Neural cell (in vitro differentiated cells): ENCODE measurements around the gene SLC16A10. TPM values are rescaled to one million over a fixed set of nuclear protein-coding genes. Genes with fewer than 3 reads are reported as not detected.

Source experiments
- H2AFZ ChIP-seq: fragments of 200-600, 300-800 bp; sonication (generic), shearing (Covaris generic); 2 replicates; pipeline ENCODE4 v1.6.0; 2014; ENCODE audit warnings: low read depth, mild to moderate bottlenecking, antibody characterized with exemption, low read length, moderate library complexity
- H3F3A ChIP-seq: fragments of 200-600 bp; shearing (Covaris generic); 2 replicates; pipeline ENCODE4 v1.6.1; 2016; ENCODE audit warnings: mild to moderate bottlenecking, moderate library complexity, mixed read lengths, antibody characterized with exemption, low read length; ENCODE audit not compliant: insufficient read depth, poor library complexity, severe bottlenecking
- H3K27ac ChIP-seq: fragments of 200-600, 300-800 bp; sonication (generic), shearing (Covaris generic); 2 replicates; pipeline ENCODE4 v1.5.1; 2014; ENCODE audit warnings: mild to moderate bottlenecking, low read length, moderate library complexity
- H3K27me3 ChIP-seq: fragments of 300-800, 200-600 bp; sonication (generic), shearing (Covaris generic); 2 replicates; pipeline ENCODE4 v1.6.0; 2014; ENCODE audit warnings: mild to moderate bottlenecking, low read depth, low read length, moderate library complexity; ENCODE audit not compliant: insufficient read depth
- H3K36me3 ChIP-seq: fragments of 300-800, 200-600 bp; sonication (generic), shearing (Covaris generic); 2 replicates; pipeline ENCODE4 v1.5.1; 2014; ENCODE audit warnings: mild to moderate bottlenecking, antibody characterized with exemption, low read length, moderate library complexity; ENCODE audit not compliant: insufficient read depth
- H3K4me2 ChIP-seq: fragments of 300-800, 200-600 bp; sonication (generic), shearing (Covaris generic); 2 replicates; pipeline ENCODE4 v1.6.0; 2014; ENCODE audit warnings: mild to moderate bottlenecking, low read length
- H3K4me3 ChIP-seq: fragments of 300-800, 200-600 bp; sonication (generic), shearing (Covaris generic); 2 replicates; pipeline ENCODE4 v1.5.1; 2014; ENCODE audit warnings: mild to moderate bottlenecking, low read length, moderate library complexity
- H3K79me2 ChIP-seq: fragments of 200-600 bp; shearing (Covaris generic); replicated peaks from 2 replicates; pipeline ENCODE4 v1.6.0; 2014; ENCODE audit warnings: mild to moderate bottlenecking, low read length, moderate library complexity; ENCODE audit not compliant: insufficient read depth
- H3K9ac ChIP-seq: fragments of 300-800, 200-600 bp; sonication (generic), shearing (Covaris generic); 2 replicates; pipeline ENCODE4 v1.6.1; 2016; ENCODE audit warnings: mild to moderate bottlenecking, low read length, mixed read lengths
- H3K9me2 ChIP-seq: fragments of 200-600 bp; shearing (Covaris generic); 2 replicates; pipeline ENCODE4 v1.6.1; 2016; ENCODE audit warnings: mild to moderate bottlenecking, low read length, mixed read lengths; ENCODE audit not compliant: insufficient read depth
- H3K9me3 ChIP-seq: fragments of 200-600, 300-800 bp; sonication (generic), shearing (Covaris generic); 2 replicates; pipeline ENCODE4 v1.6.1; 2016; ENCODE audit warnings: mild to moderate bottlenecking, mixed run types, low read length, moderate library complexity, mixed read lengths
- H4K20me1 ChIP-seq: fragments of 200-600 bp; shearing (Covaris generic); 2 replicates; pipeline ENCODE4 v1.6.1; 2016; ENCODE audit warnings: mild to moderate bottlenecking, mixed run types; ENCODE audit not compliant: insufficient read depth
- CTCF ChIP-seq: fragments of 450-650 bp; IDR thresholded peaks from 2 replicates; pipeline ENCODE4 v1.5.1; 2014; ENCODE audit warnings: antibody characterized with exemption, mild to moderate bottlenecking, moderate library complexity; ENCODE audit not compliant: poor library complexity, severe bottlenecking
- EP300 ChIP-seq: fragments of 450-650 bp; conservative IDR thresholded peaks from 2 replicates; pipeline ENCODE4 v1.6.1; 2014; ENCODE audit warnings: antibody characterized with exemption, mild to moderate bottlenecking, moderate library complexity; ENCODE audit not compliant: poor library complexity, severe bottlenecking
- EZH2 ChIP-seq: fragments of 200-600, 300-800 bp; shearing (Covaris generic), sonication (generic); IDR thresholded peaks from 2 replicates; pipeline ENCODE4 v1.6.1; 2014; ENCODE audit warnings: antibody characterized with exemption, low read length, borderline replicate concordance, mild to moderate bottlenecking; ENCODE audit not compliant: insufficient read depth, poor library complexity, severe bottlenecking
- MXI1 ChIP-seq: fragments of 450-650 bp; conservative IDR thresholded peaks from 2 replicates; pipeline ENCODE4 v1.6.1; 2014; ENCODE audit warnings: antibody characterized with exemption, mild to moderate bottlenecking; ENCODE audit not compliant: poor library complexity, severe bottlenecking
- POLR2AphosphoS5 ChIP-seq: IDR thresholded peaks from 2 replicates; pipeline ENCODE4 v1.6.1; 2012
- RAD21 ChIP-seq: fragments of 450-650 bp; conservative IDR thresholded peaks from 2 replicates; pipeline ENCODE4 v1.6.1; 2014; ENCODE audit warnings: antibody characterized with exemption, mild to moderate bottlenecking, moderate library complexity
- REST ChIP-seq: IDR thresholded peaks from 2 replicates; pipeline ENCODE4 v1.6.1; 2012; ENCODE audit warnings: borderline replicate concordance
- SMC3 ChIP-seq: fragments of 450-650 bp; conservative IDR thresholded peaks from 2 replicates; pipeline ENCODE4 v1.6.1; 2014; ENCODE audit warnings: antibody characterized with exemption, mild to moderate bottlenecking, moderate library complexity; ENCODE audit not compliant: poor library complexity
- TAF1 ChIP-seq: IDR thresholded peaks from 2 replicates; pipeline ENCODE4 v1.6.1; 2012; ENCODE audit warnings: low read depth
- polyA plus RNA-seq: library from polyadenylated mRNA; depleted of rRNA; stranded (reverse); fragments of >200 nt; gene quantifications from 2 replicates; pipeline ENCODE4 v1.2.3, GENCODE V29; 2014

Gene SLC16A10
- polyA plus RNA-seq, 1 donor from 2014 or later: 1.5 TPM

GRCh38 chr6:111270121-111270520 is 182.8 kb downstream of the SLC16A10 start:
- no peaks in the 10 kb centered on the region for H3F3A ChIP-seq
- no peaks in the 10 kb centered on the region for H3K27me3 ChIP-seq
- H3K36me3 ChIP-seq: peaks cover 13% of the 10 kb centered on the region
- H3K4me3 ChIP-seq: no peak overlapping the region
- H3K9ac ChIP-seq: no peak overlapping the region
- no peak for TF ChIP-seq SMC3
- TF ChIP-seq POLR2AphosphoS5: no peak
- no peak for TF ChIP-seq EP300
- H3K79me2 ChIP-seq: no peaks in the 10 kb centered on the region
- no peaks in the 10 kb centered on the region for H4K20me1 ChIP-seq
- no peaks in the 10 kb centered on the region for H3K9me2 ChIP-seq
- H3K9me3 ChIP-seq: no peaks in the 10 kb centered on the region
- H3K27ac ChIP-seq: no peak overlapping the region
- no peak overlapping the region for H3K4me2 ChIP-seq
- H2AFZ ChIP-seq: no peak overlapping the region

DNA sequence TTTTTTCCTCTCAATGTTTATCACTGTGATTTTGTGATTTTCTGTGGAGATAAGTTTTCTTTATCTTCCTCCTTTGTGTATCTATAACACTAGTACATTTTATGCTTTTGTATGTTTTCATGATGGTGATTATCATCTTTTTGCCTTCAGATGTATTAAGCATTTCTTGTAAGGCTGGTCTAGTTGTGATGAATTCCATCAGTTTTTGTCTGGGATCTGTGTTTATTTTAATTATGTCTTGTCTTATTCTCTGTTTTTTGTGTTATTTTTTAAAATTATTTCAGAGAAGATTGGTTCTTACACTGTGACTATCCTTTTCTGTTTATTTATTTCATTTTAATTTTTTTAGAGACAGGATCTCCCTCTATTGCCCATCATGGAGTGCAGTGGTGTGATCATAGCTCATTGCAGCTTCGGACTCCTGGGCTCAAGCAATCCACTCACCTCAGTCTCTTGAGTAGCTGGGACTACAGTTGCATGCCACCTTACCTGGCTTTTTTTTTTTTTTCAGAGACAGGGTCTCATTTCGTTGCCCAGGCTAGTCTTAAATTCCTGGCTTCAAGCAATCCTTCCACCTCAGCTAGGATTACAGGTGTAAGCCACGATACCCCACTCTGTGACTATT is 187.4 kb downstream of the SLC16A10 start:
- no peaks in the 10 kb centered on the region for H3K27me3 ChIP-seq
- no peaks in the 10 kb centered on the region for H4K20me1 ChIP-seq
- no peak for TF ChIP-seq MXI1
- TF ChIP-seq TAF1: no peak
- no peak for TF ChIP-seq SMC3
- no peak for TF ChIP-seq EP300
- TF ChIP-seq EZH2: no peak
- no peak for TF ChIP-seq POLR2AphosphoS5
- TF ChIP-seq REST: no peak
- no peak for TF ChIP-seq CTCF
- TF ChIP-seq RAD21: no peak
- no peaks in the 10 kb centered on the region for H3F3A ChIP-seq
- H3K36me3 ChIP-seq: peaks cover 10% of the 10 kb centered on the region
- no peak overlapping the region for H3K9ac ChIP-seq
- no peak overlapping the region for H3K27ac ChIP-seq
- H3K9me3 ChIP-seq: no peaks in the 10 kb centered on the region
- no peaks in the 10 kb centered on the region for H3K79me2 ChIP-seq
- H3K9me2 ChIP-seq: no peaks in the 10 kb centered on the region
- no peak overlapping the region for H2AFZ ChIP-seq
- no peak overlapping the region for H3K4me3 ChIP-seq
- H3K4me2 ChIP-seq: no peak overlapping the region

DNA sequence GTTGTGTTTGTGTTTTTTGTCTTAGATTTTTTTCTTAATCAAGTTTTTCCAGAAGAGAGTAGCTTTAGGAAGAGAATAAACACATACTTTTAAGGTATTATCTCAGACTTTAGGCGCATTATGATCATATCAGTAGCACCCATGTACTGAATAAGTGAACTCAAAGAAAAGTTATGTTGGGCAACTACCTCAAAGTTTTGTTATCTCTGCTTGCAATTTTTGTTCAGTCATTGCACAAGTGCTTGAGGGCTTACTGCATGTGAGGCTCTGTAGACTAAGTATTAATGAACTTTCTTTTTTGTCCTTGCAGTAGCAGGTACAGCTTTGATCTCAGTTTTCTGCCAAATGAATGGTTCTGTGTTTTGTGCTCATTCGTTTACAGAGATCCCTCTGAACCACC is 189.0 kb downstream of the SLC16A10 start:
- Histone ChIP-seq H3K27me3 (no peaks in the 10 kb centered on the region), H3K79me2 (no peaks in the 10 kb centered on the region), H3F3A (no peaks in the 10 kb centered on the region), H3K36me3 (peaks cover 6% of the 10 kb centered on the region), H3K4me2 (no peak overlapping the region), H3K9me3 (no peaks in the 10 kb centered on the region), H3K9ac (no peak overlapping the region), H3K4me3 (no peak overlapping the region), H2AFZ (no peak overlapping the region), H3K27ac (no peak overlapping the region), H3K9me2 (no peaks in the 10 kb centered on the region), H4K20me1 (no peaks in the 10 kb centered on the region)
- no peak for TF ChIP-seq POLR2AphosphoS5
